ENCODE data around the gene CD82.

- TF ChIP-seq, protein P1, sequence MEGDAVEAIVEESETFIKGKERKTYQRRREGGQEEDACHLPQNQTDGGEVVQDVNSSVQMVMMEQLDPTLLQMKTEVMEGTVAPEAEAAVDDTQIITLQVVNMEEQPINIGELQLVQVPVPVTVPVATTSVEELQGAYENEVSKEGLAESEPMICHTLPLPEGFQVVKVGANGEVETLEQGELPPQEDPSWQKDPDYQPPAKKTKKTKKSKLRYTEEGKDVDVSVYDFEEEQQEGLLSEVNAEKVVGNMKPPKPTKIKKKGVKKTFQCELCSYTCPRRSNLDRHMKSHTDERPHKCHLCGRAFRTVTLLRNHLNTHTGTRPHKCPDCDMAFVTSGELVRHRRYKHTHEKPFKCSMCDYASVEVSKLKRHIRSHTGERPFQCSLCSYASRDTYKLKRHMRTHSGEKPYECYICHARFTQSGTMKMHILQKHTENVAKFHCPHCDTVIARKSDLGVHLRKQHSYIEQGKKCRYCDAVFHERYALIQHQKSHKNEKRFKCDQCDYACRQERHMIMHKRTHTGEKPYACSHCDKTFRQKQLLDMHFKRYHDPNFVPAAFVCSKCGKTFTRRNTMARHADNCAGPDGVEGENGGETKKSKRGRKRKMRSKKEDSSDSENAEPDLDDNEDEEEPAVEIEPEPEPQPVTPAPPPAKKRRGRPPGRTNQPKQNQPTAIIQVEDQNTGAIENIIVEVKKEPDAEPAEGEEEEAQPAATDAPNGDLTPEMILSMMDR (IDR thresholded peaks at IDR 0.05) = no peak
- no peak for TF ChIP-seq POLR2A (IDR thresholded peaks at IDR 0.05)
Measured at GRCh38 chr11:44559207-44559939, 6.1 kb upstream of the CD82 start.
